HG02759 (cell line): ENCODE measurements around the gene RTKN.
A peak's percentile ranks its signal among the peaks of the same experiment; 100 is the strongest.
"Not testable (repeated sequence)": the region's sequence is repeated elsewhere in the genome, so short reads cannot be mapped to it uniquely, and the experiment has no call there.

ENCODE experiments used
- ATAC-seq: cut with Tn5 transposase; IDR thresholded peaks from one replicate; pipeline ENCODE4 v1.9.1; 2021; ENCODE audit warnings: mild to moderate bottlenecking, moderate library complexity; ENCODE audit not compliant: unreplicated experiment

RTKN gene

GRCh38 chr2:74441690-74442482 lies at the start of gene RTKN:
Gene RTKN (minus strand): TSS chr2:74441937. CDS start chr2:74441816, 121 bp downstream.
- no peak for ATAC-seq

DNA sequence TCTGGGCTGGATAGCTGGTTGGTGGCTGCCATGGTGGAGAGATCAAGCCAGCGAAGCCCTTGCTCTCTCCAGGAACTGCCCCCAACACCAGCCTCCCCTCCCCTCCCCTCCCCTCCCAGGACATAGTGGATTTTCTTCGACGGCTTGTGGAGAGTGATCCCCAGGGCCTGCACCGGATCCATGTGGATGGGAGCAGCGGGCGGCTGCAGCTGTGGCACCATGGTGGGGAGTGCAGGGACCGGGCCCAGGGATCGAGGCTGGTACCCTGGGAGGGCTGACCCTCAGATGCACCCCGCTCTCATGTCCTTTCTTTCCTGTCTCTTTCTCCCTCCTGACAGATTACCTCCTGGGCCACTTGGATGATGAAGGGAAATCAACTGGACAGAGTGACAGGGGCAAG lies 48.2 kb upstream of the RTKN start:
- ATAC-seq, result no peak

DNA sequence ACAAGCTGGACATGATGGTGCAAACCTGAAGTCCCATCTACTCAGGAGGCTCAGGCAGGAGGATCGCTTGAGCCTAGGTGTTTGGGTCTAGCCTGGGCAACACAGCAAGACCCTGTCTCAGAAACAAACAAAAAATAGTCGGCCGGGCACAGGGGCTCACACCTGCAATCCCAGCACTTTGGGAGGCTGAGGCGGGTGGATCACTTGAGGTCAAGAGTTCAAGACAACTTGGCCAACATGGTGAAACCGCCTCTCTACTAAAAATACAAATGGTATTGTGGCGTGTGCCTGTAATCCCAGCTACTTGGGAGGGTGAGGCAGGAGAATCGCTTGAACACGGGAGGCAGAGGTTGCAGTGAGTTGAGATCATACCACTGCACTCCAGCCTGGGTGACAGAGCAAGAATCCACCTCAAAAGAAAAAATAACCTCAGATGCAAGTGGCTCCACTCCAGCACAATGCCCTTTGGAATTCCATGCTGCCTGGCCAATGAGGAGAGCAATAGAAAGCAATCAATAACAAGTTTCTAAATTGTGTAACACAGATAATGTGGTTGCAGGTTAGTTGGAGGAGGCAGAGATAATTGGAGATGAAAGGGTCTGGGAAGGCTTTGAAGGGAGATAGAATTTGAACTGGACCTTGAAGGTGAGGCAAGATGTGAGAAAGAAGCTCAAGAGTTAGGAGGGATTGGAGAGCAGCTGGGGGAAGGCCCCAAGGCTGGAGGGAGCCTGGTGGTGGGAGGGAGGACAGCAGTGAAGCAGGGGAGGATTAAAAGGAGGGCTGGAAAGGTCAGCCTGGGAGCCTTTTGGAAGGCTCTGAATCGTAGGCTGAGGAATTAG lies 47.1 kb upstream of the RTKN start:
- ATAC-seq, result no peak

DNA sequence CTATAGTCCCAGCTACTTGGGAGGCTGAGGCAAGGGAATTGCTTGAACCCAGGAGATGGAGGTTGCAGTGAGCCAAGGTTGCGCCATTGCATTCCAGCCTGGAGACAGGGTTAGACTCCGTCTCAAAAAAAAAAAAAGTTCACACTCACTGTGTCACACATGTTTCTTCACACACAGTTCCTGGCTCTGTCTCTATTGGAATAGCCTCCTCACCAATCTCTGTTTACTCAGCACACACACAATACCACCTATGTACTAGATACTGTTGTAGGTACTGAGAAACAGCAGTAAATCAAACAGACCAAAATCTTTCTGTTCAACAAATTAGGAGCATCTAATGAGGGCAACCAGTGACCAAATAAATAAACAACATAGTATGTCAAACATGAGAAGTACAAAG lies 44.4 kb upstream of the RTKN start:
- no peak for ATAC-seq

GRCh38 chr2:74483675-74484164 lies 42.0 kb upstream of the RTKN start:
- not testable (repeated sequence) for ATAC-seq

DNA sequence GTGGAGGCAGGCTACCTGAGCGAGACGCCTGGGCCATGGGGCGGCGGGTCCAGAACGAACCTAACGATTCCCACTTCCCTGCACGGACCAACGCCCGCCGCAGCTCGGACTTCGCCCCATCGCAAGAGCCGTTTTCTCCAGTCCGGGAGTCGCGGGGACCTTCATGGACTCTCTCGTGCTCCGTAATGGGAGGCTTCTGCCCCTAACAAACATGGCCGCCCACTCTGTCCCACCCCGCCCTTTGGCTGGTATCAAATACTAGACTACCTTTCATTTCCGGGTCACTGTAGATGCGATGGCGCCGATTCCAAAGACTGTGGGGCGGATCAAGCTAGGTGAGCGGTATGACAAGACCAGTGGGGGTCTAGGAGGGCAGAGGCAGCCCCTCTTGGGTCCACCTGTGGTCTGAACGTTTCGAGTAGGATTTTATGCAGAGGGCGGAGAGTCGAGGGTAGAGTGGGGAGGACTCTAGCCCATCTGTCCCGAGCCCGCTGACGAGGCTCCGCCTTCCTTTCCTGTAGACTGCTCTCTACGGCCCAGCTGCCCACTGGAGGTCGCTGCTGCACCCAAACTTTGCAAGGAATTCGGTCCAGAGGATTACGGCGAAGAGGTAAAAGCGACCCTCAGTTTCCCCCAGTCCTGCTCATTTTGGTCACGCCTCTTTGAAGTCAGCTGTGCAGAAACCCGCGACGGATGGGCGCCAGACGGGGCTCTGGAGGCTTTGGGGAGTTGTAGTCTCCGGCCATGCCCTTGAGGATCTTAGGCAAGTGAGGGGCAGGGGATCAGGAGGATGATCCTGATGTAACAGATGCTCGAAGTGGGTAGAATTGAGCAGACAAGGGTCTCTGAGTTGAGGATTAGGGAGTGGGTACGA lies 41.3 kb upstream of the RTKN start, which contains the start of the genes CCDC142 and TTC31:
TSS of gene CCDC142 (minus strand) at position 198 of the 874 bp plus-strand sequence. CDS start at position 37, 161 bp downstream.
TSS of gene TTC31 (plus strand) at position 281 of the 874 bp plus-strand sequence. CDS start at position 296, 15 bp downstream.
- peak; percentile 90 for ATAC-seq

DNA sequence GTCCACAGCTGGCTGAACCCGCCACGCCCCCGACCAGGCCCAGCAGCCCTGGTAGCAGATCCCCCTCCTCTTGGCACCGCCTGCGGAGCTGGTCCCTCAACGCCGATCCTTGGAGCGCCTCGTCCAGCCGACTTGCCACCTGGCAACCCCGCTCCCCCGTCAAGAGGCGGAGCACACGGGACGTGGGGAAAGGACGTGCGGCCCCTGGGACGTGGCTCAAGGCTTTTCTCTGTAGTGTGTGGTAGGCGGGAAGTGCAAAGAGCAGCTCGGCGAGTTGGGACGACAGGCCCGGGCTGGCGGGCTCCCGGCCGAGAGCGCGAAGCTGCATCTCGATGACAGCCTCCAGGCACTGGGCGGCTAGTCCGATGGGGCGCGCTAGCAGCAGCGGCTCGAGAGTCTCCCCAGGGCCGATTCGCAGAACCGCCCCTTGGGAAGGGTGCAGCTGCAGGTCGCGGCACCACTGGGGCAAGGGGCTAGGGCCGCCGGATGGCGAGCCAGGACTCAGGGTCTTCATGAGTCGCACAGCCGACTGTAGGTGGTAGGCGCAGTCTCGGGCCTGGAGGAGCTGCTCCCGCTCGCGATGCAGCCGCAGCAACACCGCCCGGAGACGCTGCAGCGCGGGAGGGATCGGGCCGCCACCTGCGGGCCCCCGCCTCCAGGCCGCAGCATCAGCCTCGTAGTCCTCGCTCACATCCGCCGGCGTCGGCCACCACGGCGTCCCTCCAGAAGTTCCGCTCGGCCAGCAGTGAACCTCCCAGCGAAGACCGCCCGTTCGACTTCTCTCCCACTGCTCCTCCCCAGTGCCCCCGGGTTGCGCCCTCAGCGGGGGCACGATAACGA lies 40.4 kb upstream of the RTKN start:
- peak; percentile 49 for ATAC-seq

DNA sequence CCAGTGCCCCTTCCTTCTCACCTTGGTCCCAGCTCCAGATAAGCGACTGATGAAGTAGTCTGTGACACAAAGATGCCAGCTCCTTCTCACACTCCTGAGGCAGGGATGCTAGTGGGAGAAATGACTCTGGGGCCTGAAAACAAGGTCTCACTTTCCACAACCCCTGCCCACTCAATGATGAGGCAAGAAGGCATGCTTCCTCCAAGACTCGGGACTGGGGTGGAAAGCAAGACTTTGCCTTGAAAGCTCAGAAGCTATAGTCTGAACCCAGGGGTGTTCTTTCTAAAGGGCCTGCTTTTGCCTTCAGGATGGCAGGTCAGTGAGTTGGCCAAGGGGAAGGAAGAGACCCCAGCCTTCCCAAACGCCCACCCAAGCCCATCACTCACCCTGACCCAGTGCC lies 39.7 kb upstream of the RTKN start:
- ATAC-seq, result no peak

GRCh38 chr2:74474899-74475298 lies 33.2 kb upstream of the RTKN start:
- no peak for ATAC-seq

GRCh38 chr2:74474481-74474880 lies 32.7 kb upstream of the RTKN start:
- no peak for ATAC-seq

- no peak for ATAC-seq
Measured at GRCh38 chr2:74472945-74473258, 31.2 kb upstream of the RTKN start.

DNA sequence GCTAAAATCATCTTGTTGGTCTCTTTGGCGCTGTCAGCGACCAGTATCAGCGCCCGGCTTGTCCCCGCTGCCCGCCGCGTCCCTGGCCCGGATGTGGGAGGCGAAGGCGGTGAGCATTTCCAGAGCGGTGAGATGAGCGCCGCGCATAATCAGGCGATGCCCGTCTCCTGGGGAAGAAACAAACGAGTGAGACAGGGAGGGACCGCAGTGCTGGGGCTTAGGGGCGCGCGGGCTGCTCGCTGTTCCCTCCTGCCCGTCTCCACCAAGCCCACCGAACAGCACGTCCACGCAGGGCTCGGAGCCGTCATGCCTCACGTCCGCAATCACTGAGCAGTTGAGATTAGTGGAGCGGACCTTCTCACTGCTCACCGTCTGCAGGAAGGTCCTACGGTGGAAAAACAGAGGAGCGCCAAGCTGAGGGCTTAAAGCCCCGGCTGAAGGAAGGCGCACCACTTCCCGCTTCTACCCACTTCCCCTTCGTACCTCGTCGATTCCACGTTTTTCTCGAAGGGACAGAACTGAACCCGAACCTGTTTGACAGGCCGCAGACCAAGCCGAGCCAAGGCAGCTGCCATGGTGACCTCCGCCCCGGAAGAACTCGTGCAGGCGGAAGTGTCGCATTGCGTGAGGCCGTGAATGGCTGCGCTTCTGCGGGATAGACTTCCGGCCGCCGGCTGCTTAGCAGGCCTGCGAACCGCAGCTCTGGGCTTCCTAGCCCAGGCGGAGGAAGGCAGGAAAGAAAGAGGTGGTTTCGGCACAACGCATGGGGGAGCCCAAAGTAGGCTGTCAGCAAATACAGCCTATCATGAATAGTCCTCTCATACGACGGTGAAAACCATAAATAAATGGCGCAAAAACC lies 30.6 kb upstream of the RTKN start, which contains the start of gene MRPL53:
TSS of gene MRPL53 (minus strand) at position 595 of the 859 bp plus-strand sequence. CDS start at position 575, 20 bp downstream.
- peak; percentile 94 for ATAC-seq

- ATAC-seq, result no peak
Measured at GRCh38 chr2:74471332-74472065, 29.8 kb upstream of the RTKN start.

GRCh38 chr2:74470742-74471141 lies 29.0 kb upstream of the RTKN start:
- ATAC-seq, result not testable (repeated sequence)

GRCh38 chr2:74464406-74464805 lies 22.7 kb upstream of the RTKN start:
- no peak for ATAC-seq

DNA sequence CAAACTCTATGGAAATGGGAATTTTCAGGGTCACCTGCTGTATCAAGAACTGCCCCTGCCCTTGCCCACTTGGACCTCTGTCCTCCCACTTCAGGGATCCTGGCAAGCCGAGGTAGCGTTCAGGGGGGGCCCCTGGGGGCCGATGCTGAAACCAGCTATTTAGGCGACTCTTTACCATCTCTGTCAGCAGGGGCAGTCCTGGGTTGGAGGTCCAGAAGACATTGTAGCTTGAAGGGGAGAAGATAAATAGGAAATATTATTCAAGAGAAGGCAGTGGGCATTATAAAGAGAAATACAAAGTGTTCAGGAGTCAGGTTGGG lies 21.0 kb upstream of the RTKN start:
- no peak for ATAC-seq

GRCh38 chr2:74462054-74462785 lies 20.5 kb upstream of the RTKN start:
- no peak for ATAC-seq
